ENCODE results near the gene ZNF12. TPM values are rescaled to one million over a fixed set of nuclear protein-coding genes. Genes with fewer than 3 reads are reported as not detected.

The ZNF12 gene
- total RNA-seq, 1 experiment from 2014 or later = 8.9 TPM

DNA sequence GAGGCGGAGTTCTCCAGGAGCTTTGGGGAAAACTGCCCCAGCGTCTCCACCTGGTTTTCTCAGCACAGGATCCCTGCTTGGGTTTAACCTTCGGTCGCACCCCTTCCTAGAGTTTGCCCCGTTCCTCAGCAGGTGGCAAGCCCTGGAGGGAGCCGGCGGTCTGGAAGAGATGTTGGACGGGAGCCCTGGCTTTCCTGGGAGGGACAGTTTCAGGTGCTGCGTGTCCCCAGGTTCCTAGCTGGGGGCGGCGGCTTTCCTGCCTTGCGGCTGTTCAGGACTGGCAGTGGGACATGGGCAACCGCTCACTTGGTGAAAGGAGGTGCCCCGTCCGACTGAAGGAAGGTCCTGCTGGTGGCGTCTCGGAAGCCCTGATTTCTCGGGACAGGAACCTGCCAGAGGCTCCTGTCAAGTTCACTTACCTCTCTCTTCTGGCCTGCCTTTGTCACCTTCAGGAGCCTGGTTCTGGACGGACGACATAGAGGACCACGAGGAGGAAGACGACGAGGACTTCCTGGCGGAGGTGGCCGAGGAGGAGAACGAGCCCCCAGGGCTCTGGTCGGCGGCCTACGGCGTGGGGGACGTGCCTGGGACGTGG, 54.8 kb downstream of the ZNF12 start:
- in situ Hi-C loops (cut with HindIII; ENCODE audit: low pct_unique_long_range_greater_than_20kb, low sequenced_read_pairs) = no loop called here
- DNase-seq (ENCODE audit: low read depth) = no peak

DNA sequence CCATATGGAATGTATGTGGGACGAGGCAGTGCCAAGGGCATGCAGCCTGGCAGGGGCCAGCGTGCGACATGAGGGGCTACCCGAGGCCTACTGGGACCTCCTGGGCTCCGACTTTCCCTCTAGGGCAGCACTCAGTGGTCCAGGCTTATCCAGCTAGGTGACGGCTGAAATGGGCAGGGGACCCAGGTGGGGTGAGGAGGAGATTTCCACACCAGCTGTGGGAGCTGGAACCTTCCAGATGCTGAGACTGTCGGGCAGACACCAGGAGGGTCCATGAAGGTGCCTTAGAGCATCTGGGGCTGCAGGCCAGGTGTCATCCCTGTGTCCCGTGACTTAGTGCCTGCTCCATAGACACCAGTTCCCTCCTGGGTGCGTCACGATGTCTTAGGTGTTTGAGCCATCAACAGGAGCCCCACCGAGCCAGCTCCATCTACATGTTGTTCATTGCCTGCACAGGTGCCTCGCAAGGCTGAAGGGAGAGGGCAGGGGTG, 56.2 kb downstream of the ZNF12 start:
- in situ Hi-C loops (cut with HindIII; ENCODE audit: low pct_unique_long_range_greater_than_20kb, low sequenced_read_pairs) = no loop called here
- no peak for DNase-seq (ENCODE audit: low read depth)

DNA sequence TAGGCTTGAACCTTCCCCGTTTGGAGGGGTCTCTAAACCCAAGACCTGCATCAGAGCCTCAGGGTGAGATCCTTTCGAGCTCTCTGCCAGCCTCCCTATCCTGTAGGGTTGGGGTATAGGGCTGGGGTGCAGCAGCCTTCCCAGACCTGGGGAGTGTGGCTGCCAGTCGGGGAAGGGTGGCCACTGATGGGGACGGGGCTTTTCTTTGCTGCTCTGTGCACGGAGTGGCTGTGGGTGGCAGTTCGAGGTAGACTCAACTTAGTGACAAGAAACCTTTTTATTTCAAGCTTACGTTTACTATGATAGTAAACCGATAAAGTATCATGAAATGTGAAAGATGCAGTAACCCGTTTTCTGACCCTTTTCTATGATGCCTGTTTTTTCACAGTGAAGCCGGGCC, 56.7 kb downstream of the ZNF12 start:
- in situ Hi-C loops (cut with HindIII; ENCODE audit: low pct_unique_long_range_greater_than_20kb, low sequenced_read_pairs) = no loop called here
- no peak for DNase-seq (ENCODE audit: low read depth)

DNA sequence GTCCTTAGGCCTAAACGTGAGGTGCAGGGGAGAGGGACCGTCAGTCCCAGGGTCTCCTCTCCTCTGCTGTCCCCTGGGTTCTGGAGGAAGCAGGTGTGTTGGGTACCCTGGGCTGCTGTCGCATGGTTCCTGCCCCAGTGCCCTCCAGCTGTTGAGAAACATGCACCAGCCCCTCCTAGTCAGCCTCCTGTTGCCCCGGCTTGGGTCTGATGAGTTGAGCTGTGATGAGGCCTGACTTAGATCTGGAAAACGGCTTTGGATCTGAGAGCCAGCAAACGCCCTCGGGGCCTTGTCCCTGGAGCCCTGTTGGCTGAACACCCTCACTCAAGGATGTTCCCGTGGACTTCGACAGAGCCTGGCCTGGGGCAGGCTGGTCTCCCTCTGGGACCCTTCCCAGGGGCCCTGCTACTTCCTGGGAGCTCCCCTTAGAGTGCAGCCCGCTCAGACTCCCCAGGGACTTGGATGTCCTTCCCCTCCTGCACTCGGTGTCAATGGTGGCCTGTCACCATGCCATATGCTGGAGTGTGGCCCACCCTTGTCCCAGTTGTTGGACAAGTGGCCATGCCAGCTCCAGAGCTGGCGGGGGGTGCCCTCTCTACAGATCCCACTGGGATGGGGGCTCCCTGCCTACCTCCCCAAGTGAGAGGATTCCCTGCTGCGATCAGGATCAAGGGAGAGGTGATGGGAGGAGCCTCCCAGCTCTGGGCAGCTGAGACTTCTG, 57.3 kb downstream of the ZNF12 start:
- DNase-seq (ENCODE audit: low read depth) = no peak
- in situ Hi-C loops (cut with HindIII; ENCODE audit: low pct_unique_long_range_greater_than_20kb, low sequenced_read_pairs) = no loop called here

DNA sequence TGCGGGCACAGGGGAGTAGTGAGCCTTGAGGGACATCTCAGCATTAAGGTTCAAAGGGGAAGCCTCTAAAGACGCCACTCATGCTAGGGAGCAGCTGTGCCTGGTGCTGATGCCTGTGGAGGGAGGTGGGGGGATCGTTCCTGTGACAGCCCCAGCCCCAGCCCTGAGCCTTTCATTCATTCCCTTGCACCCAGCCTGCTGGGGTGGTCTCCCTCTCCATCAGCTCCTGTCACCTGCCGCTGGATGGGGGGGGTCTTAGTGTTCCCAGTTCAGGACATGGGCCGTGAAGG, 58.0 kb downstream of the ZNF12 start:
- in situ Hi-C loops (cut with HindIII; ENCODE audit: low pct_unique_long_range_greater_than_20kb, low sequenced_read_pairs) = no loop called here
- DNase-seq (ENCODE audit: low read depth) = no peak

DNA sequence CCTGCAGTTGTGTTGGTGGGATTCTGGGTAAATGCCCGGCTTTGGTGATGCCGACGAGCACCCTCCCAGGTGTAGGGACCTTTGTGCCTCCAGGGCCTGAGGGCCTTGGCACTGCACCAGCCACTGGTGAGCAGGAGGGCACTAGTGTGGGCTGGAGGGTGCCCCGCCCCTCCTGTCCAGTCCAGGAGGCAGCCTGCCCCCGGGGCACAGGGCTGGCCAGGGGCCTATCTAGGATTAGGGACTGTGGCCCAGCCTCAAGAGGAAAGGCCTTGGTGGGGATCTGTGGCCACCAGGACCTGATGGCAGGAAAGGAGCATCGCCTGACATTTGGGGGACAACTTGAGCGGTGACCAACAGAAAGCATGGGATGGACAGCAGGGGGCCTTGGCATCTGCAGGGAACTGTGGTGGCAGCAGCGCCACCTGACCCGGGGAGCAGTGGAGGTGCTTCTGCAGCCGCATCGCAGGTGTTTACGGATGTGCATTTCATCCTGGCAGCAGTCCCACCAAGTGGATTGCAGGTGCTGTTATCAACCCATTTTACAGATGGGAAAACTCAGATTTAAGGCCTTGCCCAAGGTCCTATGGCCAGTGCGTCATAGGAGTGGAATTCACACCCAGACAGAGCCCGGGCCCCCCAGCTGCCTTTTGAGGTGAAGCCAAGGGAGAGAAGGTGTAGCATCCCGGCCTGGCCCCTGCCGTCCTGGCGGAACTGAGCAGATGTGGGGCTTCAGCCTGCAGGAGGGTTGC, 58.5 kb downstream of the ZNF12 start:
- in situ Hi-C loops (cut with HindIII; ENCODE audit: low pct_unique_long_range_greater_than_20kb, low sequenced_read_pairs) = no loop called here
- DNase-seq (ENCODE audit: low read depth) = no peak

DNA sequence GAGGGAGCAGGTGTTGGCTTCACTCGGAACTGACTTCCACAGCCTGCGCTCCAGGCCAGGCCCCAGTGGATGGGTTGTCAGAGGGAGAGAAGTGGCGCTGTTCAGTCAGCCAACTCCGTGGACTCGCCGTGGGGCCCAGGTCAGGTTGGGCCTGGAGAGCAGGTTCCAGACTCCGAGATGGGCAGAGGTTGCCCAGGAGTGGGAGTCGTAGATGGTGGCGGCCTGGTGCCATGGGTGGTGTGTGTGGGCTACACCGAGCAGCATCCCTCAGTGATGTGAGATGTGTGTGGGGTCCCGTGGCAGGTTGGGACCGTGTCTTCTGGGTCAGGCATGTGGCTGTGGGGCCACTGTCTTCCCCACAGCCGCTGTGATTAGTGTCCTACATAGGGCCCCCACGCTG, 59.2 kb downstream of the ZNF12 start:
- in situ Hi-C loops (cut with HindIII; ENCODE audit: low pct_unique_long_range_greater_than_20kb, low sequenced_read_pairs) = no loop called here
- no peak for DNase-seq (ENCODE audit: low read depth)

DNA sequence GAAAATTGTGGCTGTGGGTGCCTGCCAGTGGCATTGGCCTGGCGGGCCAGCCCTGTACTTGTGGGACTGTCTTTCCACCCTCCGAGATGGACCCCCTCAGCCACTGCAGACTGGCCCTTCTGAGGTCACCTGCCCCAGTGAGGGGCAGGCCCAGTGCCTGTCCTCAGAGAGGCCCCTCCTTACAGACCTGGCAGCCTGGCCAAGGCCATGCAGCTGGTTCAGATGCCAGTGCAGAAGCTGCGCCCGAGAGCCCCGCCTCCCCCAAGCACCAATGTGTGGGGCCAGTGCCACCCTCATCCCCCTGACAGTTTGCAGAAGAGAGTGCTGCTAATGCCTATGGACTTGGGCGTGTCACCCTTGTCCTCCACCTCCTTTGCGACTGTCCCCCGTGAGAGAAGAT, 59.7 kb downstream of the ZNF12 start:
- DNase-seq (ENCODE audit: low read depth) = no peak
- in situ Hi-C loops (cut with HindIII; ENCODE audit: low pct_unique_long_range_greater_than_20kb, low sequenced_read_pairs) = no loop called here

DNA sequence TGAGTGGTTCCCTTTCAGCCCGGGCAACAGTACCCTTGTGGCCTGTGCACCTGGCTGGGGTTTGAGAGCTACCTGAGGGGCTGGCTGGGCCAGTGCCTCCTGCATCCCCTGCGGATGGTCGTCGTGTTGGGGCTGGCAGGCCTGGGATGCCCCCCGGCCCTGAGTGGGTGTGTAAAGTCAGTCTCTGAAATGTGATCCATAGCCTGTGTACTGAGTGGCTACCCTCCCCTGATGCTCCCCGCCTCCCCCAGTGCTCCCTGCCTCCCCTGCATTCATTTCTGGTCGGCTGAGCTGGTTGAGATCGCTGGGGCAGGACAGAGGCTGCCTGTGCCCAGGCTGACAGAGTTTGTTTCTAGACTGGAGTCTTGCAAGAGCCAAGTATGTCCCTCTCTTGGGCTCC, 60.3 kb downstream of the ZNF12 start:
- DNase-seq (ENCODE audit: low read depth) = no peak
- in situ Hi-C loops (cut with HindIII; ENCODE audit: low pct_unique_long_range_greater_than_20kb, low sequenced_read_pairs) = no loop called here

DNA sequence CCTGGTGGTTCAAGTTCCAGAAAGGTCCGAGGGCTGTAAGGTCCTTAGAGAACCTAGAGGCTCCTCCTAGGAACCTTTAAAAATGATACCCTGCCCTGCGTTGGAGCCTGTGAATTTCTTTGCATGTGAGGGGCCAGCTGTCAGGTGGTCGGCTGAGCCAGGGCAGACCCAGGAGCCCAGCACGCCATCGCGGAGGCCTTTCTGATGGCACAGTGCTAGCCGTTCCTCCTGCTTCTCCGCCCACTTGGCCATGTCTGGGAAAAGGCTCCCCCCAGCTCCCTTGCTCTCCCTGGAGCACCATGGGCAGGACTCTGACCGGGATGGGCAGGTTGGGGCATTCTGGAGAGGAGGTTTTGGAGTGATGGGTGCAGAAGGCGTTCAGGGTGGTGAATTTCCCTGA, 62.0 kb downstream of the ZNF12 start:
- no peak for DNase-seq (ENCODE audit: low read depth)
- in situ Hi-C loops (cut with HindIII; ENCODE audit: low pct_unique_long_range_greater_than_20kb, low sequenced_read_pairs) = no loop called here

DNA sequence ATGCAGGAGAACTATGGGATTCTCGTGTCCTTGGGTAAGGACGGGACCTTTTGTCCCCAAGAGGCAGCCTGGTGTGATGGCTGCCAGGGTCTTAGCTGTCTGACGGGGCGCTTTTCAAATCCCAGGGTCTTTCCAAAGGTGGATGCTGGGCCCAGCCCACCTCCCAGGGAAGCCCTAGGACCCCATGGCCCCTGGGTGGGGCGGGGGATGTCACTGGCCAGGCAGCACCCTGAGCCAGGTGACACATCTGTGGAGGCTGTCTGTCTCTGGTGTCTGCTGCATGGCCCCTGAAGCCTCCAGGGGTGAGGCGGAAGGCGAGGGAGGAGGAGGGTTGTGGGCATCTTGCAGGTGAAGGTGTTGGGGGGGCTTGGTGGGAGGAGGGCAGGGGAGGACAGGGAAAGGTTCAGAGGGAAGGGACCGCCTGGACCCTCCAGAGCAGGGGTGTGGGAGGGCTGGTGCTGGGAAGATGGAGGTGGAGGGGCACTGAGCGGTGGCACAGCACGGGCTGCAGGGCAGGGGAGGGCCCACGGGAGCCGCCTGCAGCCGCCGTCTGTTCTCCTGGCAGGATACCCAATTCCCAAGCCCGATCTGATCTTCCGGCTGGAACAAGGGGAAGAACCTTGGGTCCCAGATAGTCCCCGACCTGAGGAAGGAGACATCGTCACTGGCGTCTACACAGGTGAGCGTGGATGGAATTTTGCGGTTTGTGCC, 62.7 kb downstream of the ZNF12 start:
- no peak for DNase-seq (ENCODE audit: low read depth)
- in situ Hi-C loops (cut with HindIII; ENCODE audit: low pct_unique_long_range_greater_than_20kb, low sequenced_read_pairs) = no loop called here

DNA sequence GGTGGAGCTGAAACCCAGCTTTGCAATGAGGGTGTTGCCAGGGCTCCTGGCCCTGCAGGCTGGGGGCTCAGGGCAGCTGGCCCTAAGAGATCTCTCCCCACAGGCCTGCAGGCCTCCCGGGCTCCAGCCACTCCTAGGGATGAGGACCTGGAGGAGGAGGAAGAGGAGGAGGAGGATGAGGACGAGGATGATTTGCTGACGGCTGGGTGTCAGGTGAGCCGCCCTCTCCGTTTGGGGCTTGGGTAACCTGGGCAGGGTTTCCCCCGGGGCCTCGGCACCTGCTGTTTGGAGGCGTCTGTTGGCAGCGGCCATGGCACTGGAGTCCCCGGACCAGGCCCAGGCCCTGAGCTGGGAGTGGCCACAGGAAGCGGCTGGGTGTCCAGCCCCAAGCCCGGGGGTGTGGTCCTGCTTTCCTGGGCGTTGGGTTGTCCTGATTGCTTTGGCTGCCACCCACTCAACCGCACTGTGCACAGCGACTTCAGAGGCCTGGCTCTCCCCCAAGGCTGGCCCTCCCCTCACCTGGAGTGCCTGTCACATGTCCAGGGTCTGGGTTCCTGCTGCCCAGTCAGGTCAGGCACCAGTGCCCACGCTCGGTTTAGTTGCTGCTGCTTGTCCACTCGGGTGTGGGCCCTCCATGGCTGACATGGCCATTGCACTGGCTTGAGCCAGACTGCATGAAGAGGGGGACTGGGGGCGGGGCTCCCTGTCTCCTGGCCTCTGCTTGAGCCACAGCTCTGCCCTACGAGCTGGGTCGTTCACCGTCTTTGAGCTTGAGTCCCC, 63.7 kb downstream of the ZNF12 start:
- no peak for DNase-seq (ENCODE audit: low read depth)
- in situ Hi-C loops (cut with HindIII; ENCODE audit: low pct_unique_long_range_greater_than_20kb, low sequenced_read_pairs) = no loop called here

DNA sequence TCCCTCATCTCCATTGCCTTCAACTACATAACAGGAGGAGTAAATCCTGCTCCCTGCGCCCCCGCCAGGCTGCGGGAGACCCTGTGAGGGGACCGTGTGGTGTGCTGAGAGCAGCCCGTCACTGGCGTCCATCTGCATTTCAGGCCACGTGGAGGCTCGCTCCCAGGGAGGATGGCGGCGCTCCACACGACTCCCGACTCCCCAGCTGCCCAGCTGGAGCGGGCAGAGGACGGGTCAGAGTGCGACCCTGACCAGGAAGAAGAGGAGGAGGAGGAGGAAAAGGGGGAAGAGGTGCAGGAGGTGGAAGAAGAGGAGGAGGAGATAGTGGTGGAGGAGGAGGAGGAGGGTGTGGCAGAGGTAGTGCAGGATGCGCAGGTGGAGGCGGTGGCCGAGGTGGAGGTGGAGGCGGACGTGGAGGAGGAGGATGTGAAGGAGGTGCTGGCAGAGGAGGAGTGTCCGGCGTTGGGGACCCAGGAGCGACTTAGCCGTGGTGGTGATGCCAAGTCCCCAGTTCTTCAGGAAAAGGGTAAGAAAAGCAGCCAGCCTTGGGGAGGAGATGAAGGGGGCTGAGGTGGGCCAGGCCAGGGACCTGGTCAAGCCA, 64.4 kb downstream of the ZNF12 start:
- in situ Hi-C loops (cut with HindIII; ENCODE audit: low pct_unique_long_range_greater_than_20kb, low sequenced_read_pairs) = no loop called here
- DNase-seq (ENCODE audit: low read depth) = no peak

DNA sequence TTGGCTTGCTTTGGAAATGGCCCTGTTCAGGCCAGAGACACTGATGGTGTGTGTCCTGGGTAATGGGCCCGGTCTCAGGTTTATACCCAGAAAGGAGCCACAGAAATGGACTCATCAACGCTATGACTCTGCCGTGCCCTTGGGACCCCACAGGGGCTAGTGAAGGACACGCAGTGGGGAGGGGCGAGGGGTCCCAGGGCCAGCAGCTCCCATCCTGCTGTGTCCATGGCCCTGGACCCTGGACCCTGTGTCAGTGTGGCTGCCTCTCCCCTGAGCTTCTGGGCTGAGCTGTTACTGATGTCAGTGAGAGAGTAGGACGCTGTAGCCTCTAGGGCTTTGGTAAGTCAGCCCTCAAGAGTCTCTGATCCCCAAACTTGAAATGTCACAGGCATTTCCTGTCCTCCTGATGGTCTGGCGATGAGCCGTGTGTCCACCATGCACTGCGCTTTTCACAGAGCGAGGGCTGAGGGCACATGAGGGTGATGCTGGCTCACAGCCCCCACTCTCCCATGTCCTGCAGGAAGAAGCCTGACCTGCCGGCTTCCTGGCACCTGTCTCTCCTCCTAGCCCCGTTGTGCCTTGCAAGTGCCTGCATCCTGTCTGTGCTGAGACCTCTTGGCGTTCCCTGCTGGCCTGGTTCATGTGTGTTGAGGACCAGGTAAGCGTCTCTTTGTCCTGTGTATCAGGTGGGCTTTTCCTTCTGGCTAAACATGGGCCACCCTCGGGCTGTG, 65.3 kb downstream of the ZNF12 start:
- DNase-seq (ENCODE audit: low read depth) = no peak
- in situ Hi-C loops (cut with HindIII; ENCODE audit: low pct_unique_long_range_greater_than_20kb, low sequenced_read_pairs) = no loop called here

DNA sequence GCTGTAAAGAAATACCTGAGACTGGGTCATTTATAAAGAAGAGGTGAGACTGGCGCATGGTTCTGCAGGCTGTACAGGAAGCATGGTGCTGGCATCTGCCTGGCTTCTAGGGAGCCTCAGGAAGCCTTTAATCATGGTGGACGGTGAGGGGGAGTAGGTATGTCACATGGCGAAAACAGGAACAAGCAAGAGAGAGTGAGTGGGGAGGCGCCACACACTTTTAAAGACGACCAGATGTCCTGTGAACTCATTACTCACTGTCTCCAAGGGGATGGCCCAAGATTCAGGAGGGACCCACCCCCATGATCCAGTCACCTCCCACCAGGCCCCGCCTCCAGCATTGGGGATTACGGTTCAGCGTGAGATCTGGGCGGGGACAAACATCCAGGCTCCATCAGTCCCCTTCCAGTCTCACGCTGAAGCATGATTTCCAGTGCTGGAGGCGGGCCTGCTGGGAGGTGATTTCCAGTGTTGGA, 66.5 kb downstream of the ZNF12 start:
- in situ Hi-C loops (cut with HindIII; ENCODE audit: low pct_unique_long_range_greater_than_20kb, low sequenced_read_pairs) = no loop called here
- peak; percentile 56 for DNase-seq (ENCODE audit: low read depth)

DNA sequence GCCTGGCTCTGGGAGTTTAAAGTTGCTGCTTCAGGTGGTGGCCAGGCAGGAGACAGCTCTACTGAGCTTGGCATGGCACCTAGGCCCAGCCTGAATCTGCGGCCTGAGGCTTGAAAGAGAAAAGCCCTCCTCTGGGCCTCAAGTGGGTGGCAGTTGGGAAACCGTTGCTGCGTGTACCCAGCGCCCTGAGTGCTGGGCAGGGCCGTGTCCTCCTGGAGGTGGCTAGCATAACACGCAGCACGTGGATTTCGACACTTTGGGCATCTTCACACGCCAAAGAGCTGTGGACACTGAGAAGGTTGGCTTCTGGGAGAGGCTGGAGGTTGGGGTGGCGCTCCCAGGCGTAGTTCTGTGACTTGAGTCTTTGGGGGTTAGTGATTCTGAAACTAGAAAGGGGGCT, 67.1 kb downstream of the ZNF12 start:
- in situ Hi-C loops (cut with HindIII; ENCODE audit: low pct_unique_long_range_greater_than_20kb, low sequenced_read_pairs) = no loop called here

DNA sequence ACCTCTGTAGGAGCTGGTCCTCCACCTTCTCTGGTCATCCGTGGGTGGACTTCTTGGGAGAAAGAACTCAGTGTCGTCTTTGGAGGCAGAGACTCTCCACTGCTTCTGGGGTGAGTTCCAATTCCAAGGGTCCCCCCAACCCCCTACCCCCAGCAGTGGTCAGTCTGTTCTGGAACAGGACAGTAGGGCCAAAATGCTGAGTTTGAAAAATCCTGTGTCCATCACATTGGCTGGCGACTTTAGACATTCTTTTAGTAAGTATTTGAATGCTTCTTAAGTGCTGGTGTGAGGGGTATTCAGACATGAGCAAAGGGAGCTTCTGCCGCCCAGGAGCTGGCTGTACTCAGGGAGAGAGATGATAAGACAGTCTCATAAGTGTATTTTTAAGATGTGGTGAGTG, 67.7 kb downstream of the ZNF12 start:
- DNase-seq (ENCODE audit: low read depth) = no peak
- in situ Hi-C loops (cut with HindIII; ENCODE audit: low pct_unique_long_range_greater_than_20kb, low sequenced_read_pairs) = no loop called here

More for the DNA sequence above, 67.1 kb downstream of the ZNF12 start:
- DNase-seq (ENCODE audit: low read depth) = no peak

Measured in Caki2 (cell line).